Memory B cell (primary cell): ENCODE results near the gene CACNA1B.
"Not testable (repeated sequence)": the region's sequence is repeated elsewhere in the genome, so short reads cannot be mapped to it uniquely, and the experiment has no call there.

ENCODE experiments used
- ATAC-seq: fragments of 150-1000 bp; cut with Tn5 transposase; 2 replicates; pipeline ENCODE4 v1.10.0; 2021; ENCODE audit warnings: low read depth, mild to moderate bottlenecking, moderate library complexity
- DNase-seq, 2 donors: peaks; one replicate each; pipeline ENCODE4 v3.0.0; 2022; ENCODE audit warnings: low spot score in 2 of 2
- H3K27ac Mint-ChIP-seq: one replicate; pipeline ENCODE4 v1.8.0; 2022; ENCODE audit warnings: mild to moderate bottlenecking, moderate library complexity, mixed read lengths
- H3K27me3 Mint-ChIP-seq: one replicate; pipeline ENCODE4 v1.8.0; 2022; ENCODE audit warnings: mixed read lengths
- H3K36me3 Mint-ChIP-seq: one replicate; pipeline ENCODE4 v1.8.0; 2022; ENCODE audit warnings: mild to moderate bottlenecking, mixed read lengths
- H3K4me1 Mint-ChIP-seq: one replicate; pipeline ENCODE4 v1.8.0; 2022; ENCODE audit warnings: mixed read lengths
- H3K4me3 Mint-ChIP-seq: one replicate; pipeline ENCODE4 v1.8.0; 2022; ENCODE audit warnings: mild to moderate bottlenecking, moderate library complexity, mixed read lengths
- H3K9me3 Mint-ChIP-seq: one replicate; pipeline ENCODE4 v1.8.0; 2022; ENCODE audit warnings: mixed read lengths

CACNA1B gene

DNA sequence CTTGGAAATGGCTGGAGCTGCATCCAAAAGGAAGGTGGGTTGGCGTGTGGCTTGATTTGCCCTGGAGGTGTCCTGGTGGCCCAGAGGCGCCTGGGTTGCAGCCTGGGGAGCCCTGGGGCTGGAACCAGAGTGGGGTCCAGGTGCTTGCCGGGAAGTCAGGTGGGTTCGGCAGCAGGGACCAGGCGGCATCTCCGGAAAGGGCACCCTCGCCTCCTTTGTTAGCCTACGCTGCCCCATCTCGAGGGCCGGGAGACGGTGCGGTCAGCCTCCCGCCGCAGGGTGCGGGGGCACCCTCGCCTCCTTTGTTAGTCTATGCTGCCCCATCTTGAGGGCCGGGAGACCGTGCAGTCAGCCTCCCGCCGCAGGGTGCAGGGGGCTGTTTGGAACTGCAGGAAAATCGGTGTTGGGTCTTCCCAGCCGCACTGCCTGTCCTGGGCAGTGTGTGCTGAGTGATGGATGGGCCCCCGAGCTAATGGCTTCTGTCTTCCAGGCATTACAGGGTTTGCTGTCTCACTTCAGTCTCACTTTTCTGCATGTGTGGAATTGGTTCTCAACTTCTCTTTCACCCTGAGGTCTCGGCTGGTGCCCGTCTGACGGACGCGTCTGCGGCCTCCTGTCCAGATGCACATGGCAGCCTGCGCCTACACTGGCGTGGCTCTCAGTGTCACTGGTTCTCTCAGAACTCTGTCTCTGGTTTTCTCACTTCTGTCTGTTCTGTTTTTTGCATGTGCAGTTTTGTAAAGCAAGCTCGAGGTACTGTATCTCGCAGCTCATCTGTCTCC lies 139.0 kb downstream of the CACNA1B start:
- Mint-ChIP-seq H3K4me1 (no peaks in the 10 kb centered on the region), H3K27ac (no peak overlapping the region), H3K36me3 (no peaks in the 10 kb centered on the region), H3K4me3 (no peak overlapping the region), H3K9me3 (no peaks in the 10 kb centered on the region), H3K27me3 (peaks cover 3% of the 10 kb centered on the region)
- ATAC-seq, result no peak
- DNase-seq, result no peak

DNA sequence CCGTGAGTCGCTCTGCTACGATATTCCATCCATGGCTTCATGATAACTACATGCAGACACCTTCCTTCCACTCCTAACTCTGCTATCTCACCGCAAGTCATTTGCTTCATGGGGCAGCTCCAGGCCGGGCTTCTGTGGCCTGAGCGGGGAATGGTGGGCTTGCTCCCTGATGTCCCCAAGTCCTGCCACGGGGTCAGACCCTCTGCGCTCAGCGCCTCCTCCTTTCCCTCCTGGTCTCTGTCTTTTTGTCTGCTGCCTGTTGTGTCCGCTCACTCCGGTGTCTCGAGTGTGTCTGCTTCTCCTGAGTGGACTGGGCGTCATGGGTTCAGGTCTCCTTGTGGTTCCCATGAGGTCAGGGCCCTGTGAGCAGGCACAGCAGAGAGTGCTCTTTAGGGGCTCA lies 139.6 kb downstream of the CACNA1B start:
- Mint-ChIP-seq H3K4me1 (no peaks in the 10 kb centered on the region), H3K36me3 (no peaks in the 10 kb centered on the region), H3K9me3 (no peaks in the 10 kb centered on the region), H3K27ac (no peak overlapping the region), H3K4me3 (no peak overlapping the region), H3K27me3 (peaks cover 7% of the 10 kb centered on the region)
- DNase-seq (no peak), ATAC-seq (no peak)

DNA sequence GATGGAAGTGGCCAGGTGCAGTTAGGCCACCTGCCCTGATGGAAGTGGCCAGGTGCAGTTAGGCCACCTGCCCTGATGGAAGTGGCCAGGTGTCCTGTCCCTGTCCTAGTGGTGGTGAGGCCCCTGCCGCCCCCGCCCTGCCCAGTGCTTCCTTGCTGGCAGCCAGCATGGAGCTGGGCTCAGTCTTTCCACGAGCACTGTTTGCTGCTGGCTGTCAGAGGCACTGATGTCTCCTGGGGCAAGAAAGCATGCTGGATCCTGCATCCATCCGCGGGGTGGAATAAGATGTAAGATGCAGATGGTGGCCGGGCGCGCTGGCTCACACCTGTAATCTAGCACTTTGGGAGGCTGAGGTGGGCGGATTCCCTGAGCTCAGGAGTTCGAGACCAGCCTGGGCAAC lies 141.9 kb downstream of the CACNA1B start:
- not testable (repeated sequence) for H3K36me3 Mint-ChIP-seq, H3K27me3 Mint-ChIP-seq, H3K4me1 Mint-ChIP-seq, ATAC-seq, DNase-seq, H3K9me3 Mint-ChIP-seq, H3K27ac Mint-ChIP-seq, H3K4me3 Mint-ChIP-seq

DNA sequence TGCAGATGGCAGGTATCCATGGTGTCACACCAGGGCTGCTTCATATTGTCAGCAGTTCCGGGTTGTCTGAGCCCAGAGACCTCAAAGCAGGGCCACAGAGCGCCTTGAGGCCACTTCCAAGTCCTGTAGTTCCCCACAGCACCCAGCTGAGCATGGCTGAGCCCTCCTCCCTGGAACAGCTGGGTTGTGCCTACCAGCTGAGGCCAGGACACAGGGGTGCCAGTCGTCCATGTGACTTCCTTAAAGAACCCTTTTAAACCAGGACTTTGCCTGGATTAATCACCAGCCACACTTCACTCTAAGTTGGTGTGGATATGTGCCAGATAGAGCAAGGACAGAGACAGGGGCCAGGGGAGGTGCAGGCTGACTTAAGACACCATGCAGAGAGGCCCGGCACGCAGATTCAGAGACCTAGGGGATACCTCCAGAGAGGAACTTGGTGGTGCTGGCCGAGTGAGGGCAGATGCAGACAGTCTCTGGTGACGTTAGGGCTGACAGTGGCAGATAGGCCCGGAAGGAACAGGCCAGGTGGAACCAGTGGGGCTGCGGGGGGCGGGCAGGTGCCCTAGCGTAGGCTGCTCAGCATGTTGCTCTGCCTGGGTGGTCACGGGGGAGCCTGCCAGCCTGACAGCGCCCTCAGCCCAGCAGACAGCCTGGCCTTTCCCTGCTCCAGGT lies 142.7 kb downstream of the CACNA1B start:
- Mint-ChIP-seq H3K36me3 (no peaks in the 10 kb centered on the region), H3K4me3 (no peak overlapping the region), H3K4me1 (no peaks in the 10 kb centered on the region), H3K9me3 (no peaks in the 10 kb centered on the region), H3K27ac (no peak overlapping the region), H3K27me3 (peaks cover 16% of the 10 kb centered on the region)
- ATAC-seq, result peak; percentile 60
- peak in 1 of 2 donors; percentile 12 for DNase-seq

DNA sequence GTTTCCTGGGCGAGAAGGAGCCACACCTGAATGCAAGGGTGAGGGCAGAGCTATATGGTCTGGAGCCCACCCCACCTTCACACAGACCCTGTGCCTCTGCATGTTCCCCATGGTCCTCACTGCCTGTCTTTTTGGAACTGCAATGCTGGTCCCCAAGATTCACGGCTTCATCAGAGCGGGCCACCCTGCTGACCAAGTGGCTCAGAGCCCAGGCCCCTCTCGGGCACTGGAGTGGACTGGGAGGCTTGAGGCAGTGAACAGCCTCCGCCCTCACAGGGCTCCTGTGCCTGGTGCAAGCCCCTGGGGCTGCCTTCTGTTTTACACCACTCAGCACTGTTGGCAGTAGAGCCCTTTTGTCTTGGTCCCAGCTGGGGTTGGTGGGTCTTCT lies 143.2 kb downstream of the CACNA1B start:
- ATAC-seq, result no peak
- H3K4me3 Mint-ChIP-seq, result no peak overlapping the region

DNA sequence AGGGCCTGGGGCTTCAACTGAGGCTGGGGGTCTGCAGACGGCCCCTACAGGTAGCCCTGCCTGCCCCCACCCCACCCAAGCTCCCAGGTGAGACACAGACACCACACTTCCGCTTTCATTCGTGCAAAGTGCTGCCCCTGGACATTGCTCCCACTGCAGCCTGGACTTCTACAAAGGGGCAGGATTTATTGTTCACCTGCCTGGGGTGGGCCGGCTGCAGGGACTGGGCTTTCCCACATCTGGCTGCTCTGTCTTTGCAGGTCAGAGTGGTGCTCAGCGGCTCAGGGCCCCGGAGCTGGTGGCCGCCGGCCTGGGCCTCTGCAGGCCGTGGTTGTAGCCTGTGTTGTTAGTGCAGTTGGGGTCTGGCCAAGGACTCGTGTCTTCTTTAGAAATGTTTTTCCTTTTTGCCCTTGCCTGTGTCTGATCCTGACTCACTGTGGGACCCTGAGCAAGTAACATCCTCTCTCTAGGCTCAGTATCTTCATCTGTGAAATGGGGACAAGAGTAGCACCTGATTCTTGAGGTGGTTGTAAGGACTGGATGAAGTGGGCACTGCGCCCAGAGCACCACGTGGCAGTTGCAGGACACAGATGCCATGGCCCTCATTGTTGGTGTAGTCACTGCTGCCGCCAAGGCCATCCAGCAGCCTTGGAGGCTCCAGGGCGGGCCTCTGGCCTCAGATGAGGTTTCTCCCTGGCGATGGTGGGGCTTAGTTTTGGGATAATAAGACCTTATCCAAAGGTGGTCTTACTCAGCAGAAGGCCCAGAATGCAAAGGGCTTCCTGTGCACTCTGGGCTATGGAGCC lies 143.9 kb downstream of the CACNA1B start:
- Mint-ChIP-seq H3K9me3 (no peaks in the 10 kb centered on the region), H3K36me3 (no peaks in the 10 kb centered on the region), H3K27ac (no peak overlapping the region), H3K4me1 (no peaks in the 10 kb centered on the region), H3K27me3 (peaks cover 17% of the 10 kb centered on the region), H3K4me3 (no peak overlapping the region)
- DNase-seq (no peak), ATAC-seq (no peak)

More for the DNA sequence above, 143.2 kb downstream of the CACNA1B start:
- H3K27me3 Mint-ChIP-seq, result peaks cover 17% of the 10 kb centered on the region
- no peaks in the 10 kb centered on the region for H3K9me3 Mint-ChIP-seq
- no peaks in the 10 kb centered on the region for H3K4me1 Mint-ChIP-seq
- H3K27ac Mint-ChIP-seq, result no peak overlapping the region
- H3K36me3 Mint-ChIP-seq, result no peaks in the 10 kb centered on the region
- DNase-seq, result peak in 1 of 2 donors; percentile 8

DNA sequence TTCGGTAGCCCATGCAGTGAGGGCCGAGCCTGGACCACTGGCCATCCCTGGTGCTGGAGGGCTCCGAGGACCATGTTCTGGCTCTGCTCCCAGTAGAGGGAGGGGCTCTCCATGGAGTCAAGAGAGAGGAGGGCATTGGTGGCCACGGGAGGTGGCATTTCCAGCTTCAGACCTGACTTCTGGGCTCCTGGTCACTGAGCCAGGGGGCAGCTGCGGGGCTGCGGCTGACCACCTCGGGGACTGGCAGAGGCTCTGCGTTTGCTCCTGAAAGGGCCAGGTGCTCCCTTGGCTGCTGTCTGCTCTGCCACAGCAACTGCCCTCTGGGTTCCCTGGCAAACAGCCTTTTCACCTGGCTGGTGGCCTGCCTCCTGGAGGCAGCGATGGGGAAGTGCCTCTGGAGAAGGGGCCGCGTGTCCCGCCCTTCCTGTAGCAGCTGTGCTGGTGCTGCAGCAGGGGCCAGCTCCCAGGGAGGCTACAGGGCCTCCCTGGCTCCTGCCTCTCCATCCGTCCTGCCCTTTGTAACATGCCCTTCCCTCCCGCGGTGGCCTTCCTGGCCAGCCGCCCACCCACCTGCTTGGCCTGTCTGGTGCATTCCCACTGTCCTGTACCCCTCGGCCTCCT lies 144.6 kb downstream of the CACNA1B start:
- Mint-ChIP-seq H3K4me1 (no peaks in the 10 kb centered on the region), H3K9me3 (no peaks in the 10 kb centered on the region), H3K4me3 (no peak overlapping the region), H3K27me3 (peaks cover 17% of the 10 kb centered on the region), H3K27ac (no peak overlapping the region), H3K36me3 (no peaks in the 10 kb centered on the region)
- ATAC-seq, result no peak
- peak in 1 of 2 donors; percentile 10 for DNase-seq

DNA sequence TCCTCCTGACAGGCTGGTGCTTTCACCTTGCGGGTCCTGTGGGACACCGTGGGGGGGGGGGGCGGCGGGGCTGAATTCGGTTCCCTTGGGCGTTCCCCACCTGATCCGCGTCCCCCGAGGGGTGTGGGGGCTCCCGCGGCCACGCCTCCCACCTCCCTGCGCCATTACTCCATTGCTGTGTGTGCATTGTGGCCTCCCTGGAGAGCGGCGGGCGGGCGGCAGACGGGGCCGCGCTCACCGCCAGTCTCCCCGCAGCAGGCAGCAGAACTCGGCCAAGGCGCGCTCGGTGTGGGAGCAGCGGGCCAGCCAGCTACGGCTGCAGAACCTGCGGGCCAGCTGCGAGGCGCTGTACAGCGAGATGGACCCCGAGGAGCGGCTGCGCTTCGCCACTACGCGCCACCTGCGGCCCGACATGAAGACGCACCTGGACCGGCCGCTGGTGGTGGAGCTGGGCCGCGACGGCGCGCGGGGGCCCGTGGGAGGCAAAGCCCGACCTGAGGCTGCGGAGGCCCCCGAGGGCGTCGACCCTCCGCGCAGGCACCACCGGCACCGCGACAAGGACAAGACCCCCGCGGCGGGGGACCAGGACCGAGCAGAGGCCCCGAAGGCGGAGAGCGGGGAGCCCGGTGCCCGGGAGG lies 145.3 kb downstream of the CACNA1B start:
- Mint-ChIP-seq H3K36me3 (no peaks in the 10 kb centered on the region), H3K4me1 (no peaks in the 10 kb centered on the region), H3K9me3 (no peaks in the 10 kb centered on the region), H3K27me3 (peaks cover 15% of the 10 kb centered on the region), H3K27ac (no peak overlapping the region), H3K4me3 (peak overlapping the region; percentile 24)
- DNase-seq (peak in 1 of 2 donors; percentile 12), ATAC-seq (no peak)

DNA sequence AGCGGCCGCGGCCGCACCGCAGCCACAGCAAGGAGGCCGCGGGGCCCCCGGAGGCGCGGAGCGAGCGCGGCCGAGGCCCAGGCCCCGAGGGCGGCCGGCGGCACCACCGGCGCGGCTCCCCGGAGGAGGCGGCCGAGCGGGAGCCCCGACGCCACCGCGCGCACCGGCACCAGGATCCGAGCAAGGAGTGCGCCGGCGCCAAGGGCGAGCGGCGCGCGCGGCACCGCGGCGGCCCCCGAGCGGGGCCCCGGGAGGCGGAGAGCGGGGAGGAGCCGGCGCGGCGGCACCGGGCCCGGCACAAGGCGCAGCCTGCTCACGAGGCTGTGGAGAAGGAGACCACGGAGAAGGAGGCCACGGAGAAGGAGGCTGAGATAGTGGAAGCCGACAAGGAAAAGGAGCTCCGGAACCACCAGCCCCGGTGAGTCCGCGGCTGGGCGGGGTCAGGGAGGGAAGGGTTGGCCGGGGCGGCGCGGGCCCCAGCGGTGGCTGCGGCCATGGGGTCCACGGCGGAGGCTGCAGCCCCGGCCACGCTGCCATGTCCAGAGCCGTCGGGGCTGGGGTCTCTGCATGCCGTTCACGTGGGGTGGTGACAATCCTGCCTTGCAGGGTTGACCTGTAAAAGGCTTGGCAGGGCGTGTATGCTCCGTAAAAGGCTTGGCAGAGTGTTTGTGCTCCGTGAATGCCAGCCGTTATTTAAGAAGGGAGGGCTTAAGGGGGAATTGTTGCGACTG lies 146.0 kb downstream of the CACNA1B start:
- Mint-ChIP-seq H3K27ac (no peak overlapping the region), H3K9me3 (no peaks in the 10 kb centered on the region), H3K36me3 (no peaks in the 10 kb centered on the region), H3K4me3 (no peak overlapping the region), H3K27me3 (peaks cover 15% of the 10 kb centered on the region), H3K4me1 (no peaks in the 10 kb centered on the region)
- DNase-seq, result peak in 1 of 2 donors; percentile 9
- no peak for ATAC-seq

DNA sequence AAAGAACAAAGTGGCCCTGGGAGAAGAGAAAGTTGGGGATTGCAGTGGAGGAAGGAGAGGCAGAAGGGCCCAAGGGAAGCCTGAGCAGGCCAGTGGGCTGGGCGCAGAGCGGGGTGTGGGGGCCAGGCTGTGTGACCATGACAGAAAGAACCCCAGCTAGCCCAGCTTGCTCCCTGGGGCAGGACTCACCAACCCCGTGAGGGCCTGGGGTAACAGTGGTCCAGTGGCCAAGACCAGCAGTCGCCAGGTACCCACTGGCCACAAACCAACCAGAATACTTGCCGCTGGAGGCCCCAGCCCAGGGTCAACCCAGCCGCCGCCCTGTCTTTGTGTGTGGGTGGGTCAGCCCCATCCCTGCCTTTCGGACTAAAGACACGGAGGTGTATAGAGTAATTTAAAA lies 146.5 kb downstream of the CACNA1B start:
- ATAC-seq, result no peak
- Mint-ChIP-seq H3K4me1 (no peaks in the 10 kb centered on the region), H3K27ac (no peak overlapping the region), H3K9me3 (no peaks in the 10 kb centered on the region), H3K4me3 (peak overlapping the region; percentile 25), H3K36me3 (no peaks in the 10 kb centered on the region), H3K27me3 (peaks cover 15% of the 10 kb centered on the region)
- DNase-seq, result peak in 1 of 2 donors; percentile 4

DNA sequence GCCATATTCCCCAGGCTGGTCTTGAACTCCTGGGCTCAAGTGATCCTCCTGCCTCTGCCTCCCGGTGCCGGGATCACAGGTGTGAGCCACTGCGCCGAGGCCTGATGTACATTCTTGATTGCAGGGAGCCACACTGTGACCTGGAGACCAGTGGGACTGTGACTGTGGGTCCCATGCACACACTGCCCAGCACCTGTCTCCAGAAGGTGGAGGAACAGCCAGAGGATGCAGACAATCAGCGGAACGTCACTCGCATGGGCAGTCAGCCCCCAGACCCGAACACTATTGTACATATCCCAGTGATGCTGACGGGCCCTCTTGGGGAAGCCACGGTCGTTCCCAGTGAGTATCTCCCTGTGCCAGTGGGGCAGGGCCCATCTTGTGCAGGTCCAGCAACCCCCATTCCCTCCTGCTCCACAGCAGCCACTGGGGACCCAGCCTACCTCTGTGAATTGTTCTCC lies 147.3 kb downstream of the CACNA1B start:
- Mint-ChIP-seq H3K4me1 (no peaks in the 10 kb centered on the region), H3K27ac (no peak overlapping the region), H3K4me3 (no peak overlapping the region), H3K9me3 (no peaks in the 10 kb centered on the region), H3K36me3 (no peaks in the 10 kb centered on the region), H3K27me3 (peaks cover 15% of the 10 kb centered on the region)
- ATAC-seq, result no peak
- DNase-seq, result peak in 1 of 2 donors; percentile 7

DNA sequence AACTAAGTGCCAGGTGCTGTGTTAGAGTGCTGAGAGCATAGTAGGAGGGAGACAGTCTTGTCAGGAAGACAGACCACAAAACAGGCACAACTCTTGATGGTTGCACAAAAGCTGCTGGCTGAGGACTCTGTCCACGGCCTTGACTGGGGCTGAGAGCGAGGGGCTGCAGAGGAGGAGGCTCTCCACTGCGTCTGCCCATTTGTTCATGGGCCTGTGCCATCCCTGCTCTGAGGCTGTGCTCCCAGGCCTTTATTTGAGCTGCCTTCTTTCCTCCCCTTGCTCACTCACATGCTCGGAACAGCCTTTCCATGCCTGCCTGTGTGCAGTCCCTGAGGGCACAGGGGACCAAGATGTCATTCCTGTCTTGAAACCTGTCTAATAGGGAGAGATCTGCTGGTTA lies 147.8 kb downstream of the CACNA1B start:
- H3K36me3 Mint-ChIP-seq, result no peaks in the 10 kb centered on the region
- H3K4me1 Mint-ChIP-seq, result no peaks in the 10 kb centered on the region
- peaks cover 15% of the 10 kb centered on the region for H3K27me3 Mint-ChIP-seq
- H3K27ac Mint-ChIP-seq, result no peak overlapping the region
- H3K4me3 Mint-ChIP-seq, result no peak overlapping the region
- ATAC-seq, result no peak
- H3K9me3 Mint-ChIP-seq, result no peaks in the 10 kb centered on the region
- no peak for DNase-seq

DNA sequence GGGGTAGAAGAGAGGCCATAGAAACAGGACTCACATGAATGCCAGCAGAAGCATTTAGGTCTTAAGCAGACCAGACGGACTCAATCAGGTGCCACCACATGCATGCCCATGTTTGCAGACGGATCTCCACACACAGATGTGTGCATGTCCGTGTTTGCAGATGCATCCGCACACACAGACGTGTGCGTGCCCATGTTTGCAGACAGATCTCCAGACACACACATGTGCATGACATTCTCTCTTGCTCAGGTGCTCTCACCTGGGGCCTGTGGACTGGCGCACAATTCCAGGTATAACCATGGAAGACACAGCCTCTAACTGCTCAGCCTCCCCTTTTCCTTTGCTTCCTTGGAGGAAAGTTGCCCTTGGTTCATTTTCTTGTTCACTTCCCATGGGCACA lies 148.3 kb downstream of the CACNA1B start:
- no peaks in the 10 kb centered on the region for H3K4me1 Mint-ChIP-seq
- H3K27me3 Mint-ChIP-seq, result peaks cover 15% of the 10 kb centered on the region

More for the DNA sequence above, 148.3 kb downstream of the CACNA1B start:
- ATAC-seq (no peak), DNase-seq (no peak)
- Mint-ChIP-seq H3K27ac (no peak overlapping the region), H3K4me3 (no peak overlapping the region), H3K9me3 (no peaks in the 10 kb centered on the region), H3K36me3 (no peaks in the 10 kb centered on the region)
